Measurements from ENCODE around the gene FOXP1. TPM values are rescaled to one million over a fixed set of nuclear protein-coding genes. Genes with fewer than 3 reads are reported as not detected.

FOXP1 gene
- total and polyA plus RNA-seq, 2 donors (not counting 1 experiment from before 2014, with no cell fraction given): 91.1 to 508 TPM

GRCh38 chr3:71402280-71402679 lies 181.2 kb downstream of the FOXP1 start:
- Histone ChIP-seq H3K79me2 (ENCODE audit: control insufficient read depth, insufficient read depth, low read length) (peaks cover 92% of the 10 kb centered on the region), H3K27ac (ENCODE audit: low read length in 2 of 2) (peak overlapping the region; percentile 74)
- CTCF ChIA-PET: interaction anchor here (1.1 to 1.5 kb wide), 4 partner anchors 38 to 109 kb away, joined by 3 to 4 read pairs (median 3); no protein-coding TSS in a partner anchor

More at GRCh38 chr3:71402280-71402679, 181.2 kb downstream of the FOXP1 start:
- Mint-ChIP-seq H3K9me3 (ENCODE audit: insufficient read depth) (no peaks in the 10 kb centered on the region), H3K4me3 (peak overlapping the region; percentile 30), H3K4me1 (peaks cover 76% of the 10 kb centered on the region), H3K27ac (peak overlapping the region; percentile 83), H3K27me3 (no peaks in the 10 kb centered on the region)
- peak overlapping the region in 1 of 5 experiments; percentile 5 for H3K4me3 ChIP-seq (ENCODE audit: control extremely low read depth in 1 of 5, extremely low read depth in 1 of 5, insufficient read depth in 1 of 5, low read depth in 2 of 5, low read length in 4 of 5)
- H3K9me3 ChIP-seq (ENCODE audit: control extremely low read depth in 1 of 3, control insufficient read depth in 2 of 3, insufficient read depth in 1 of 3, low read length in 2 of 3): no peaks in the 10 kb centered on the region
- DNase-seq (no peak), ATAC-seq (ENCODE audit: low read depth) (no peak)
- POLR2A ChIA-PET: no interaction called here
- no peaks in the 10 kb centered on the region for H3K36me3 ChIP-seq (replicated peaks in 1 of 2; ENCODE audit: control extremely low read depth in 1 of 2, control insufficient read depth in 1 of 2, extremely low read depth in 1 of 2, insufficient read depth in 2 of 2, low read length in 1 of 2)
- H4K20me1 ChIP-seq (ENCODE audit: control insufficient read depth, insufficient read depth, low read length, poor library complexity, severe bottlenecking): no peaks in the 10 kb centered on the region
- H3K9ac ChIP-seq (ENCODE audit: low read length): peak overlapping the region; percentile 21
- no peaks in the 10 kb centered on the region for H3K27me3 ChIP-seq (replicated peaks in 1 of 4; ENCODE audit: control extremely low read depth in 1 of 4, control insufficient read depth in 3 of 4, insufficient read depth in 4 of 4, low read length in 3 of 4)
- H2AFZ ChIP-seq (ENCODE audit: insufficient read depth, low read depth, low read length, poor library complexity, severe bottlenecking): peak overlapping the region; percentile 26
- H3K4me1 ChIP-seq (ENCODE audit: control insufficient read depth in 2 of 2, insufficient read depth in 2 of 2, low read length in 2 of 2): peaks cover 56 to 70% of the 10 kb centered on the region in 2 donors
- TF ChIP-seq EZH2 (IDR thresholded peaks at IDR 0.05; ENCODE audit: borderline replicate concordance, insufficient read depth, low read depth, low read length, poor library complexity, severe bottlenecking): no peak
- TF ChIP-seq CTCF (IDR thresholded peaks at IDR 0.05): no peak
- WGBS (ENCODE audit: insufficient coverage): no CpG with 5 or more reads among the region's 4 CpGs
- H3K4me2 ChIP-seq (replicated peaks; ENCODE audit: low read depth, low read length, poor library complexity, severe bottlenecking): peak overlapping the region; percentile 55
- intact Hi-C loops (cut with micrococcal nuclease): no loop called here

Data from B cell (primary cell).